Measurements from ENCODE around the gene GSTO2.
"Not testable (repeated sequence)": the region's sequence is repeated elsewhere in the genome, so short reads cannot be mapped to it uniquely, and the experiment has no call there.

Gene GSTO2

GRCh38 chr10:104268713-104269645 is at the start of gene GSTO2:
Gene GSTO2, plus strand, starts transcription at chr10:104269184. Its CDS starts 5,732 bp downstream, at chr10:104274916.
- peak; percentile 100 for DNase-seq

GRCh38 chr10:104220522-104220921 is 48.5 kb upstream of the GSTO2 start:
- DNase-seq: no peak

- no peak for DNase-seq
Measured at GRCh38 chr10:104223304-104223703, 45.7 kb upstream of the GSTO2 start.

- DNase-seq: no peak
Measured at GRCh38 chr10:104230490-104230889, 38.5 kb upstream of the GSTO2 start.

- DNase-seq: peak; percentile 99
Measured at GRCh38 chr10:104231784-104232612, 37.0 kb upstream of the GSTO2 start, which contains the start of gene CFAP43. Gene CFAP43, minus strand, starts transcription at chr10:104232364. Its CDS starts 118 bp downstream, at chr10:104232246.

GRCh38 chr10:104232613-104233102 is 36.3 kb upstream of the GSTO2 start:
- DNase-seq: no peak

- no peak for DNase-seq
Measured at GRCh38 chr10:104233817-104234216, 35.2 kb upstream of the GSTO2 start.

- DNase-seq: no peak
Measured at GRCh38 chr10:104234934-104235333, 34.0 kb upstream of the GSTO2 start.

GRCh38 chr10:104235801-104236200 is 33.2 kb upstream of the GSTO2 start:
- no peak for DNase-seq

GRCh38 chr10:104240078-104240477 is 28.9 kb upstream of the GSTO2 start:
- DNase-seq: peak; percentile 44

GRCh38 chr10:104242545-104242944 is 26.4 kb upstream of the GSTO2 start:
- DNase-seq: no peak

GRCh38 chr10:104243009-104243408 is 26.0 kb upstream of the GSTO2 start:
- not testable (repeated sequence) for DNase-seq

GRCh38 chr10:104243512-104243911 is 25.5 kb upstream of the GSTO2 start:
- no peak for DNase-seq

- no peak for DNase-seq
Measured at GRCh38 chr10:104245066-104245632, 23.8 kb upstream of the GSTO2 start.

- peak; percentile 95 for DNase-seq
Measured at GRCh38 chr10:104246976-104247375, 22.0 kb upstream of the GSTO2 start.

GRCh38 chr10:104247513-104248146 is 21.4 kb upstream of the GSTO2 start:
- peak; percentile 87 for DNase-seq

- DNase-seq: not testable (repeated sequence)
Measured at GRCh38 chr10:104248931-104249330, 20.1 kb upstream of the GSTO2 start.

GRCh38 chr10:104250371-104250770 is 18.6 kb upstream of the GSTO2 start:
- no peak for DNase-seq

GRCh38 chr10:104251443-104251842 is 17.5 kb upstream of the GSTO2 start:
- no peak for DNase-seq

- no peak for DNase-seq
Measured at GRCh38 chr10:104252368-104252767, 16.6 kb upstream of the GSTO2 start.

- peak; percentile 85 for DNase-seq
Measured at GRCh38 chr10:104253106-104253505, 15.9 kb upstream of the GSTO2 start.

- DNase-seq: no peak
Measured at GRCh38 chr10:104253606-104254410, 15.2 kb upstream of the GSTO2 start.

Data from hematopoietic multipotent progenitor cell treated with erythropoietin and hydrocortisone succinate and interleukin-3 and kit ligand, for 4 days (in vitro differentiated cells).